WTC11 (cell line): ENCODE data around the gene CTSA. TPM values are rescaled to one million over a fixed set of nuclear protein-coding genes. Genes with fewer than 3 reads are reported as not detected.

ENCODE experiments used
- ATAC-seq: fragments of 200-7000 bp; cut with Tn5 transposase; 2 replicates; pipeline ENCODE4 v1.10.0; 2021; ENCODE audit warnings: mild to moderate bottlenecking, moderate library complexity
- CTCF ChIA-PET: fragments of 300-600 bp; sonication (Branson Sonifier 250); formaldehyde crosslinking; loops from one replicate; lab custom pipeline; 2021; ENCODE audit warnings: antibody characterized with exemption; lab: Charles Lee
- POLR2A ChIA-PET: fragments of 350-600 bp; sonication (Branson Sonifier 250); formaldehyde crosslinking; loops from one replicate; lab custom pipeline; 2021; ENCODE audit warnings: antibody characterized with exemption; lab: Charles Lee
- DNase-seq: peaks from one replicate; pipeline ENCODE4 v3.0.0; 2021; ENCODE audit warnings: low spot score
- H3K27ac Mint-ChIP-seq: 2 replicates; pipeline ENCODE4 v1.8.0; 2021; ENCODE audit warnings: mixed read lengths
- H3K27me3 Mint-ChIP-seq: 2 replicates; pipeline ENCODE4 v1.8.0; 2021; ENCODE audit warnings: low read depth, mild to moderate bottlenecking, moderate library complexity, mixed read lengths
- H3K36me3 Mint-ChIP-seq: 2 replicates; pipeline ENCODE4 v1.8.0; 2021; ENCODE audit warnings: mixed read lengths
- H3K4me1 Mint-ChIP-seq: 2 replicates; pipeline ENCODE4 v1.8.0; 2022; ENCODE audit warnings: mixed read lengths
- H3K4me3 Mint-ChIP-seq: 2 replicates; pipeline ENCODE4 v1.8.0; 2021; ENCODE audit warnings: mild to moderate bottlenecking, moderate library complexity, mixed read lengths
- H3K9me3 Mint-ChIP-seq: 2 replicates; pipeline ENCODE4 v1.8.0; 2021; ENCODE audit warnings: mixed read lengths
- EMX1 ChIP-seq: fragments of 250-450 bp; sonication (Bioruptor Pico); IDR thresholded peaks from 2 replicates; pipeline ENCODE4 v1.8.0; 2021; ENCODE audit warnings: mild to moderate bottlenecking
- FOXK1 ChIP-seq: sonication (generic); formaldehyde crosslinking; IDR thresholded peaks from 2 replicates; pipeline ENCODE4 v1.8.0; 2022; ENCODE audit warnings: mild to moderate bottlenecking, moderate library complexity, missing genetic modification reagents
- GABPB1 ChIP-seq: sonication (generic); formaldehyde crosslinking; IDR thresholded peaks from 2 replicates; pipeline ENCODE4 v1.8.1; 2023; ENCODE audit warnings: mild to moderate bottlenecking, missing genetic modification reagents
- KAT7 ChIP-seq: sonication (generic); formaldehyde crosslinking; IDR thresholded peaks from 2 replicates; pipeline ENCODE4 v1.8.1; 2023; ENCODE audit warnings: missing genetic modification reagents, mild to moderate bottlenecking, borderline replicate concordance
- NR2C2 ChIP-seq: sonication (generic); formaldehyde crosslinking; IDR thresholded peaks from 2 replicates; pipeline ENCODE4 v1.8.0; 2022; ENCODE audit warnings: mild to moderate bottlenecking, missing genetic modification reagents
- TCF7 ChIP-seq: sonication (generic); formaldehyde crosslinking; IDR thresholded peaks from 2 replicates; pipeline ENCODE4 v1.8.0; 2022; ENCODE audit warnings: mild to moderate bottlenecking, low read depth, missing genetic modification reagents, moderate library complexity
- TEAD4 ChIP-seq: sonication (generic); formaldehyde crosslinking; IDR thresholded peaks from 2 replicates; pipeline ENCODE4 v1.8.0; 2022; ENCODE audit warnings: mild to moderate bottlenecking, missing genetic modification reagents
- ZNF121 ChIP-seq: sonication (generic); formaldehyde crosslinking; IDR thresholded peaks from 2 replicates; pipeline ENCODE4 v1.8.0; 2023; ENCODE audit warnings: missing genetic modification reagents
- ZNF317 ChIP-seq: sonication (generic); formaldehyde crosslinking; IDR thresholded peaks from 2 replicates; pipeline ENCODE4 v1.8.1; 2023; ENCODE audit warnings: low read depth, mild to moderate bottlenecking, moderate library complexity, missing genetic modification reagents, borderline replicate concordance
- total RNA-seq: library from RNA; stranded (reverse); gene quantifications from 3 replicates; pipeline ENCODE4 v1.2.3, GENCODE V29; 2021
- TF ChIP-seq, protein P1 (sequence below): sonication (generic); formaldehyde crosslinking; IDR thresholded peaks from 2 replicates; pipeline ENCODE4 v1.8.0; 2022; ENCODE audit warnings: mild to moderate bottlenecking, missing genetic modification reagents
- TF ChIP-seq, protein P2 (sequence below): sonication (generic); formaldehyde crosslinking; conservative IDR thresholded peaks from 2 replicates; pipeline ENCODE4 v1.8.1; 2023; ENCODE audit warnings: mild to moderate bottlenecking, low read depth, missing genetic modification reagents, moderate library complexity
- TF ChIP-seq, protein P3 (sequence below): sonication (generic); formaldehyde crosslinking; IDR thresholded peaks from 2 replicates; pipeline ENCODE4 v1.8.1; 2022; ENCODE audit warnings: missing genetic modification reagents, borderline replicate concordance
- TF ChIP-seq, protein P4 (sequence below): fragments of 250-450 bp; sonication (Bioruptor Pico); IDR thresholded peaks from 2 replicates; pipeline ENCODE4 v1.9.0; 2021; ENCODE audit warnings: mild to moderate bottlenecking, borderline replicate concordance
- TF ChIP-seq, protein P5 (sequence below): sonication (generic); formaldehyde crosslinking; IDR thresholded peaks from 2 replicates; pipeline ENCODE4 v1.8.1; 2022; ENCODE audit warnings: low read depth, mild to moderate bottlenecking, moderate library complexity, missing genetic modification reagents, borderline replicate concordance
- TF ChIP-seq, protein P6 (sequence below): sonication (generic); formaldehyde crosslinking; IDR thresholded peaks from 2 replicates; pipeline ENCODE4 v1.8.0; 2022; ENCODE audit warnings: mild to moderate bottlenecking, missing genetic modification reagents
- TF ChIP-seq, protein P7 (sequence below): sonication (generic); formaldehyde crosslinking; IDR thresholded peaks from 2 replicates; pipeline ENCODE4 v1.8.0; 2023; ENCODE audit warnings: missing genetic modification reagents, mild to moderate bottlenecking, borderline replicate concordance
- TF ChIP-seq, protein P8 (sequence below): sonication (generic); formaldehyde crosslinking; IDR thresholded peaks from 2 replicates; pipeline ENCODE4 v1.8.1; 2023; ENCODE audit warnings: mild to moderate bottlenecking, missing genetic modification reagents, moderate library complexity

The CTSA gene
- total RNA-seq, 1 experiment from 2014 or later: 48.3 TPM

DNA sequence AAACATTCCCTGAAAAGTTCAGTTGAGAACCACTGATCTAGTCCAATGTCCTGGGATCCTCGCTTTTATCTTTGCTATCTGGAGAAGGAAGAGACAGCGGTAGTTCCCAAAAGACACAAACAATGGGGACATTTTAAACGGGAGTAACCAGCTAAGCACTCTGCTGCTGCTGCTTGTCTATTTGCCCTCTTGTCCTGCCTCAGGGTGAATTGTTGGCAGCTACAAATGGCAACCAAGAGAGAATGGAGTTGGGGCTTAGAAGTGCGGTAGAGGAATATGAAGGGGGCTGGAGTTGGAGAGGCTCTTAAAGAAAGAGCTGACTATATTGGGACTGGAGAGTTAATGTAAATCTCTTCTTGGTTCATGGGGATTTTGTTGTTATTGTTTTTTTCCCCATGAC, 16.6 kb upstream of the CTSA start (continued):
- no peak for TF ChIP-seq EMX1 (CRISPR knock-in tag)
- no peak for TF ChIP-seq TEAD4
- TF ChIP-seq, protein P1, sequence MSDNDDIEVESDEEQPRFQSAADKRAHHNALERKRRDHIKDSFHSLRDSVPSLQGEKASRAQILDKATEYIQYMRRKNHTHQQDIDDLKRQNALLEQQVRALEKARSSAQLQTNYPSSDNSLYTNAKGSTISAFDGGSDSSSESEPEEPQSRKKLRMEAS (CRISPR knock-in tag): no peak

DNA sequence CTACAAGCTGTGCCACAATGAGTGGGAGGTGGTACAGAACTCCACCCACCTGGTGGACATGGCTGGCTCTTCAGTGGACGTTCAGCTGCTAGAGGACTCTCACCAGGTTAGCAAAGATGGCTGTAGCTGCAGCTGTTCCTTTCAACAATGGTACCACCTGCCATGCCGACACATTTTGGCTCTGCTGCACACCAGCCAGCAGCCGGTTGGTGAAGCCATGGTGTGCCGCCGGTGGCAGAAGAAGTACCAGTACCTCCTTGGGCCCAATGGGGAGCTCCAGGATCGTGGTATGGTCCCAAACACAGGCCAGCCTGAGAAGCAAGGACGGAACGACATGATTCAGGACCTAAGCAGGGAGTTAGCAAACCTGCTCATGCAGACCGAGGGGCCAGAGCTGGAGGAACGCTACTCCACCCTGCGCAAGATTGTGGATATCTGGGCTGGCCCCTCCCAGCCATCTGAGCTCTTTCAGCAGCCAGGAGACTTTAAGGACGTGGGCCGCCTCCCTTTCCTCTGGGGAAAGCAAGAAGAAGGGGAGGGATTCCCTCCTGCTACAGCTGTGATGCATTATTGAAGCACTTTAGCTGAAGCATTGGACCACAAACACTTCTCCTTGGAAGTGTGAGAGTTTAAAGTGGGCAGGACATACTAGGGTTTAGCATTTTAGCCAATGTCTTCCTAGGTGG, 12.9 kb upstream of the CTSA start:
- H3K27me3 Mint-ChIP-seq: no peaks in the 10 kb centered on the region
- peaks cover 21% of the 10 kb centered on the region for H3K36me3 Mint-ChIP-seq
- POLR2A ChIA-PET: no interaction called here
- no peak for ATAC-seq
- CTCF ChIA-PET: interaction anchor here (0.6 kb wide), 1 partner anchor 124 kb away, joined by 3 read pairs; no protein-coding TSS in a partner anchor
- no peak for DNase-seq
- no peak overlapping the region for H3K27ac Mint-ChIP-seq
- H3K4me1 Mint-ChIP-seq: peaks cover 13% of the 10 kb centered on the region
- H3K9me3 Mint-ChIP-seq: peaks cover 4% of the 10 kb centered on the region; the same call in 1 of the 2 replicates
- no peak overlapping the region for H3K4me3 Mint-ChIP-seq
- TF ChIP-seq, protein P2, sequence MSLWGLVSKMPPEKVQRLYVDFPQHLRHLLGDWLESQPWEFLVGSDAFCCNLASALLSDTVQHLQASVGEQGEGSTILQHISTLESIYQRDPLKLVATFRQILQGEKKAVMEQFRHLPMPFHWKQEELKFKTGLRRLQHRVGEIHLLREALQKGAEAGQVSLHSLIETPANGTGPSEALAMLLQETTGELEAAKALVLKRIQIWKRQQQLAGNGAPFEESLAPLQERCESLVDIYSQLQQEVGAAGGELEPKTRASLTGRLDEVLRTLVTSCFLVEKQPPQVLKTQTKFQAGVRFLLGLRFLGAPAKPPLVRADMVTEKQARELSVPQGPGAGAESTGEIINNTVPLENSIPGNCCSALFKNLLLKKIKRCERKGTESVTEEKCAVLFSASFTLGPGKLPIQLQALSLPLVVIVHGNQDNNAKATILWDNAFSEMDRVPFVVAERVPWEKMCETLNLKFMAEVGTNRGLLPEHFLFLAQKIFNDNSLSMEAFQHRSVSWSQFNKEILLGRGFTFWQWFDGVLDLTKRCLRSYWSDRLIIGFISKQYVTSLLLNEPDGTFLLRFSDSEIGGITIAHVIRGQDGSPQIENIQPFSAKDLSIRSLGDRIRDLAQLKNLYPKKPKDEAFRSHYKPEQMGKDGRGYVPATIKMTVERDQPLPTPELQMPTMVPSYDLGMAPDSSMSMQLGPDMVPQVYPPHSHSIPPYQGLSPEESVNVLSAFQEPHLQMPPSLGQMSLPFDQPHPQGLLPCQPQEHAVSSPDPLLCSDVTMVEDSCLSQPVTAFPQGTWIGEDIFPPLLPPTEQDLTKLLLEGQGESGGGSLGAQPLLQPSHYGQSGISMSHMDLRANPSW (CRISPR knock-in tag): no peak
- TF ChIP-seq NR2C2 (CRISPR knock-in tag) (no peak), ZNF121 (CRISPR knock-in tag) (no peak), KAT7 (no peak), TCF7 (CRISPR knock-in tag) (no peak), GABPB1 (CRISPR knock-in tag) (no peak), ZNF317 (no peak), FOXK1 (CRISPR knock-in tag) (no peak), EMX1 (CRISPR knock-in tag) (no peak)
- TF ChIP-seq, protein P3, sequence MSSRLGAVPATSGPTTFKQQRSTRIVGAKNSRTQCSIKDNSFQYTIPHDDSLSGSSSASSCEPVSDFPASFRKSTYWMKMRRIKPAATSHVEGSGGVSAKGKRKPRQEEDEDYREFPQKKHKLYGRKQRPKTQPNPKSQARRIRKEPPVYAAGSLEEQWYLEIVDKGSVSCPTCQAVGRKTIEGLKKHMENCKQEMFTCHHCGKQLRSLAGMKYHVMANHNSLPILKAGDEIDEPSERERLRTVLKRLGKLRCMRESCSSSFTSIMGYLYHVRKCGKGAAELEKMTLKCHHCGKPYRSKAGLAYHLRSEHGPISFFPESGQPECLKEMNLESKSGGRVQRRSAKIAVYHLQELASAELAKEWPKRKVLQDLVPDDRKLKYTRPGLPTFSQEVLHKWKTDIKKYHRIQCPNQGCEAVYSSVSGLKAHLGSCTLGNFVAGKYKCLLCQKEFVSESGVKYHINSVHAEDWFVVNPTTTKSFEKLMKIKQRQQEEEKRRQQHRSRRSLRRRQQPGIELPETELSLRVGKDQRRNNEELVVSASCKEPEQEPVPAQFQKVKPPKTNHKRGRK (CRISPR knock-in tag): no peak
- TF ChIP-seq, protein P4, sequence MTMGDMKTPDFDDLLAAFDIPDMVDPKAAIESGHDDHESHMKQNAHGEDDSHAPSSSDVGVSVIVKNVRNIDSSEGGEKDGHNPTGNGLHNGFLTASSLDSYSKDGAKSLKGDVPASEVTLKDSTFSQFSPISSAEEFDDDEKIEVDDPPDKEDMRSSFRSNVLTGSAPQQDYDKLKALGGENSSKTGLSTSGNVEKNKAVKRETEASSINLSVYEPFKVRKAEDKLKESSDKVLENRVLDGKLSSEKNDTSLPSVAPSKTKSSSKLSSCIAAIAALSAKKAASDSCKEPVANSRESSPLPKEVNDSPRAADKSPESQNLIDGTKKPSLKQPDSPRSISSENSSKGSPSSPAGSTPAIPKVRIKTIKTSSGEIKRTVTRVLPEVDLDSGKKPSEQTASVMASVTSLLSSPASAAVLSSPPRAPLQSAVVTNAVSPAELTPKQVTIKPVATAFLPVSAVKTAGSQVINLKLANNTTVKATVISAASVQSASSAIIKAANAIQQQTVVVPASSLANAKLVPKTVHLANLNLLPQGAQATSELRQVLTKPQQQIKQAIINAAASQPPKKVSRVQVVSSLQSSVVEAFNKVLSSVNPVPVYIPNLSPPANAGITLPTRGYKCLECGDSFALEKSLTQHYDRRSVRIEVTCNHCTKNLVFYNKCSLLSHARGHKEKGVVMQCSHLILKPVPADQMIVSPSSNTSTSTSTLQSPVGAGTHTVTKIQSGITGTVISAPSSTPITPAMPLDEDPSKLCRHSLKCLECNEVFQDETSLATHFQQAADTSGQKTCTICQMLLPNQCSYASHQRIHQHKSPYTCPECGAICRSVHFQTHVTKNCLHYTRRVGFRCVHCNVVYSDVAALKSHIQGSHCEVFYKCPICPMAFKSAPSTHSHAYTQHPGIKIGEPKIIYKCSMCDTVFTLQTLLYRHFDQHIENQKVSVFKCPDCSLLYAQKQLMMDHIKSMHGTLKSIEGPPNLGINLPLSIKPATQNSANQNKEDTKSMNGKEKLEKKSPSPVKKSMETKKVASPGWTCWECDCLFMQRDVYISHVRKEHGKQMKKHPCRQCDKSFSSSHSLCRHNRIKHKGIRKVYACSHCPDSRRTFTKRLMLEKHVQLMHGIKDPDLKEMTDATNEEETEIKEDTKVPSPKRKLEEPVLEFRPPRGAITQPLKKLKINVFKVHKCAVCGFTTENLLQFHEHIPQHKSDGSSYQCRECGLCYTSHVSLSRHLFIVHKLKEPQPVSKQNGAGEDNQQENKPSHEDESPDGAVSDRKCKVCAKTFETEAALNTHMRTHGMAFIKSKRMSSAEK (CRISPR knock-in tag): no peak
- TF ChIP-seq, protein P5, sequence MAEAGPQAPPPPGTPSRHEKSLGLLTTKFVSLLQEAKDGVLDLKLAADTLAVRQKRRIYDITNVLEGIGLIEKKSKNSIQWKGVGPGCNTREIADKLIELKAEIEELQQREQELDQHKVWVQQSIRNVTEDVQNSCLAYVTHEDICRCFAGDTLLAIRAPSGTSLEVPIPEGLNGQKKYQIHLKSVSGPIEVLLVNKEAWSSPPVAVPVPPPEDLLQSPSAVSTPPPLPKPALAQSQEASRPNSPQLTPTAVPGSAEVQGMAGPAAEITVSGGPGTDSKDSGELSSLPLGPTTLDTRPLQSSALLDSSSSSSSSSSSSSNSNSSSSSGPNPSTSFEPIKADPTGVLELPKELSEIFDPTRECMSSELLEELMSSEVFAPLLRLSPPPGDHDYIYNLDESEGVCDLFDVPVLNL (CRISPR knock-in tag): no peak
- TF ChIP-seq, protein P6, sequence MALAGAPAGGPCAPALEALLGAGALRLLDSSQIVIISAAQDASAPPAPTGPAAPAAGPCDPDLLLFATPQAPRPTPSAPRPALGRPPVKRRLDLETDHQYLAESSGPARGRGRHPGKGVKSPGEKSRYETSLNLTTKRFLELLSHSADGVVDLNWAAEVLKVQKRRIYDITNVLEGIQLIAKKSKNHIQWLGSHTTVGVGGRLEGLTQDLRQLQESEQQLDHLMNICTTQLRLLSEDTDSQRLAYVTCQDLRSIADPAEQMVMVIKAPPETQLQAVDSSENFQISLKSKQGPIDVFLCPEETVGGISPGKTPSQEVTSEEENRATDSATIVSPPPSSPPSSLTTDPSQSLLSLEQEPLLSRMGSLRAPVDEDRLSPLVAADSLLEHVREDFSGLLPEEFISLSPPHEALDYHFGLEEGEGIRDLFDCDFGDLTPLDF (CRISPR knock-in tag): no peak
- TF ChIP-seq, protein P7, sequence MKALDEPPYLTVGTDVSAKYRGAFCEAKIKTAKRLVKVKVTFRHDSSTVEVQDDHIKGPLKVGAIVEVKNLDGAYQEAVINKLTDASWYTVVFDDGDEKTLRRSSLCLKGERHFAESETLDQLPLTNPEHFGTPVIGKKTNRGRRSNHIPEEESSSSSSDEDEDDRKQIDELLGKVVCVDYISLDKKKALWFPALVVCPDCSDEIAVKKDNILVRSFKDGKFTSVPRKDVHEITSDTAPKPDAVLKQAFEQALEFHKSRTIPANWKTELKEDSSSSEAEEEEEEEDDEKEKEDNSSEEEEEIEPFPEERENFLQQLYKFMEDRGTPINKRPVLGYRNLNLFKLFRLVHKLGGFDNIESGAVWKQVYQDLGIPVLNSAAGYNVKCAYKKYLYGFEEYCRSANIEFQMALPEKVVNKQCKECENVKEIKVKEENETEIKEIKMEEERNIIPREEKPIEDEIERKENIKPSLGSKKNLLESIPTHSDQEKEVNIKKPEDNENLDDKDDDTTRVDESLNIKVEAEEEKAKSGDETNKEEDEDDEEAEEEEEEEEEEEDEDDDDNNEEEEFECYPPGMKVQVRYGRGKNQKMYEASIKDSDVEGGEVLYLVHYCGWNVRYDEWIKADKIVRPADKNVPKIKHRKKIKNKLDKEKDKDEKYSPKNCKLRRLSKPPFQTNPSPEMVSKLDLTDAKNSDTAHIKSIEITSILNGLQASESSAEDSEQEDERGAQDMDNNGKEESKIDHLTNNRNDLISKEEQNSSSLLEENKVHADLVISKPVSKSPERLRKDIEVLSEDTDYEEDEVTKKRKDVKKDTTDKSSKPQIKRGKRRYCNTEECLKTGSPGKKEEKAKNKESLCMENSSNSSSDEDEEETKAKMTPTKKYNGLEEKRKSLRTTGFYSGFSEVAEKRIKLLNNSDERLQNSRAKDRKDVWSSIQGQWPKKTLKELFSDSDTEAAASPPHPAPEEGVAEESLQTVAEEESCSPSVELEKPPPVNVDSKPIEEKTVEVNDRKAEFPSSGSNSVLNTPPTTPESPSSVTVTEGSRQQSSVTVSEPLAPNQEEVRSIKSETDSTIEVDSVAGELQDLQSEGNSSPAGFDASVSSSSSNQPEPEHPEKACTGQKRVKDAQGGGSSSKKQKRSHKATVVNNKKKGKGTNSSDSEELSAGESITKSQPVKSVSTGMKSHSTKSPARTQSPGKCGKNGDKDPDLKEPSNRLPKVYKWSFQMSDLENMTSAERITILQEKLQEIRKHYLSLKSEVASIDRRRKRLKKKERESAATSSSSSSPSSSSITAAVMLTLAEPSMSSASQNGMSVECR (CRISPR knock-in tag): no peak
- TF ChIP-seq, protein P8, sequence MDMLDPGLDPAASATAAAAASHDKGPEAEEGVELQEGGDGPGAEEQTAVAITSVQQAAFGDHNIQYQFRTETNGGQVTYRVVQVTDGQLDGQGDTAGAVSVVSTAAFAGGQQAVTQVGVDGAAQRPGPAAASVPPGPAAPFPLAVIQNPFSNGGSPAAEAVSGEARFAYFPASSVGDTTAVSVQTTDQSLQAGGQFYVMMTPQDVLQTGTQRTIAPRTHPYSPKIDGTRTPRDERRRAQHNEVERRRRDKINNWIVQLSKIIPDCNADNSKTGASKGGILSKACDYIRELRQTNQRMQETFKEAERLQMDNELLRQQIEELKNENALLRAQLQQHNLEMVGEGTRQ (CRISPR knock-in tag): no peak
